HG03565 (cell line): ENCODE measurements around the gene FICD.
"Not testable (repeated sequence)": the region's sequence is repeated elsewhere in the genome, so short reads cannot be mapped to it uniquely, and the experiment has no call there.

Experiments used
- ATAC-seq: cut with Tn5 transposase; IDR thresholded peaks from one replicate; pipeline ENCODE4 v1.9.1; 2021; ENCODE audit warnings: mild to moderate bottlenecking, moderate library complexity; ENCODE audit not compliant: unreplicated experiment

FICD gene

DNA sequence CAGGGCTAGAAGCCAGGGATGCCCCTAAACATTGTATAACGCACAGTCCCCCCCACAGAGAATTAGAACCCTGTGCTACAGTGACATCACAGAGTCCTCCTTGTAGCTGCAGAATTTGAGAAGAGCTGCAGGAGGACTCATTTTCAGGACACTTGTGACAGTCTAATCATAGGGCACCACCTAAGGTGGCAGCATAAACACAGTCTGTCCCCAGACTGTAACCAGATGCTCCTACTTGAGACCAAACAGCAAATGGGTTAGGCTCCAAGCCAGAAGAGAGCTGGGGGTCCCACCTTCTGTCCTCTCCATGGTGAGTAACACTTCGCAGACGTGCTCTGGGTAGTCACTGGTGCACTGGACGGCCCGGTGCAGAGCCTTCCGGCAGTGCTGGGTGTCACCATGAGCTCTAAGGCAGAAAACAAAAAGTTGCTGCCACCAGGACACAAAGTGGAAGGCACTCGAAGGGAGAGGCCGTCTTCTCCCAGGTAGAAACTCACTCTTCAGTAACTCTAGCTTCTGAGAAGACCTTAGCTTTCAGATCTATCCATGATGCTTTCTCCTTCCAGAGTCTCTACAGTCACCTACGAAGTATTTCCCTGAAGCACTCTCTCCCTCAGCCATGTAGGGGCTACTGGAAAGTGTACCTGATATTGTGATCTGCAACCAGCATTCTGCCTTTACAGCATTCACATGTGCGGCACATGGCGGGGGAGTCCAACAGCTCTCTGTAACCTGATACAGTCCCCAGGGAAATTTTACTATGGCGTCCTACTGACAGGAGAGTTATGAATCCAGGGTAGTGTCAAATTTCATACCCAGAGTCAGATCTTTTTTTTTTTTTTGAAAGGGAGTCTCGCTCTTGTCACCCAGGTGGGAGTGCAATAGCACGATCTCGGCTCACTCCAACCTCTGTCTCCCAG lies 17.1 kb downstream of the FICD start:
- no peak for ATAC-seq

DNA sequence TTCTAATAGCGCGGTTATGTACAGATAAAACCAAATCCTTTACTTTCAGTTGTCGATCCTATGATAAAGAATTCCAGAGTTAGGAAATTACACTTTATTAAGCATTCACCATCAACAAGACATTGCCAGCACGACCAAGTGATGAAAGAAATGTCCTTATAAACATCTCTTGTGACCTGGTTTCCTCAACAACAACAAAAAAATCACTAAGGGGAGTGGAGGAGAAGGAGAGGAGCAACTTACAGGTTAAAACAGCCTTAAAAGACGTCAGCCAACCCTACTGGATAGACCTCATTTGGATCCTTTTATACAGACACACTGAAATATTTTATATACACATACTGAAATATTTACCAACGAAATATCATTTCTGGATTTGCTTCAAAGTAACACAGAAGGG lies 23.1 kb downstream of the FICD start:
- ATAC-seq, result no peak

DNA sequence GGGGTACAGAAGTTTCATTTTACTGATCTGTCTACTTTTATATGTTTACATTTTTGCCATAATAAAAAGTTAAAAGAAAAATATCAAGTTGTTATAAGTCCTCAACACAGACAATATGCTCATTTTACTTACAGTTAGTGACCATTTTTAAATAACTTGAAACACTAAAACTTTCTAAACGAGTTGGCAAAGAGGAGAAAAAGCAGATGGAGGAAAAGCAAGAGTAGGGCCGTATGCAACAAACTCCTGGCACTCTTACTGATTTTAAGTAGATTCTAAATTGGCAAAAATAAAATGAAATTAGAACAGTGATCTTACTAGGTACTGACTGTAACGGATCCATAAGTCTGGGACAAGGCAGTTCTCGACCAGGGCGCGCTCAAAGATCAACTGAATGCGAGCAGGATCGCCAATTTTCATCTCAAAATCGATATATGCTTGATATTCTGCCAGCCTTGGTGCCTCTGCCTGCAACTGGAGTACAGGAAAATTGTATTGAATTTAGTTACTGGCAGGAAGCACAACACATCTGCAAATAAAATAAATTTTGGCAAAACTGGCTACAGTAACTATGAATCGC lies 23.6 kb downstream of the FICD start:
- ATAC-seq, result no peak

DNA sequence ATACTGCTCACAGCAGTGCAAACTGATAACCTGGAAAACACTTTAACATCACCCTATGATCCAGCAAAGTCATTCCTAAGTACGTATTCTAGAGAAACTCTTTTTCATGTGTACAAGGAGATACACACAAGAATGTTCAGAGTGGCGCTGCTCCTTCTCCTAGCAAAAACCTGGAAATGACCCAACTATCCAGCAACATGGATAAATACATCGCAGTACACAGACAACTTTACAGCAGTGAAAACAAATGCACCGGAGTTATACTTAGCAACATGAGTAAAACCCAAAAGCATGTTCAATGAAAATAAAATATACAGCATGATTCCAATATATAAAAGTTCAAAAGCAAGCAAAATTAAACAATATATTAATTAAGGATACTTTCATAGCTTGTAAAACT lies 27.2 kb downstream of the FICD start:
- ATAC-seq, result no peak

DNA sequence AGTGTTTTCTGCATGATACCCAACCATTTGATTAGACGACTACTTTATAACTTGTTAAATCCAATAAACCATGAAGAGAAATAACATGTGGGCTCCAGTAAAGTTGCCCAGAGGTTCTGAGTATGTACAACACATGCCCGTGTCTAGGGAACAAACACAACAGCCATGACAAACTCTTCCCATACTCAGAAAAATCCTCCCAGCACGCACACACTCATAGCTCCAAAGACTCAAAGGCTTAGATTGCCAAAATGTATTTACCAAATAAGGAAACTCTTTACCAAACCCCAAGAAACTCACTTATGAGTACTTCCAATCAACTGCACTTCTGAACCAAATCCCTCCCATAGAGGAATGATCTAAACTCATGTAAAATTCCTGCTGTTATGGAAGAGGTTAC lies 28.6 kb downstream of the FICD start:
- ATAC-seq, result no peak

DNA sequence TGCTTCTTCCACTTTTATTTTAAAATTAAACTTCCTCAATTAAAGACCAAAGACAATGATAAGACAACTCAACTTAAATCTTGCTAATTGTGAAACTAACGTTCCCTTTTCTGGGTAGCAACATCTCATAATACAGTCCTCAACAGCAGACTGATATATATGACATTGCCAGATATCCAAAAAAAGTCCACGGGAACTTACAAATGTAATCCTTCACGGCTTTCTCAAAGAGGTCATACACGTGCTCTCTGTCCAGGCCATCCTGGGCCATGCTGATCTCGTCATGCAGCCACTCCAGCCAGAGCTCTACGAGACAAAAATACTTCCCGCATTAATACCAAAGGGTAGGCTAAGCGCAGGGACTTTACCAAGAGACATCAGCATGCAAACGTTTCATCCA lies 32.6 kb downstream of the FICD start:
- ATAC-seq, result no peak

DNA sequence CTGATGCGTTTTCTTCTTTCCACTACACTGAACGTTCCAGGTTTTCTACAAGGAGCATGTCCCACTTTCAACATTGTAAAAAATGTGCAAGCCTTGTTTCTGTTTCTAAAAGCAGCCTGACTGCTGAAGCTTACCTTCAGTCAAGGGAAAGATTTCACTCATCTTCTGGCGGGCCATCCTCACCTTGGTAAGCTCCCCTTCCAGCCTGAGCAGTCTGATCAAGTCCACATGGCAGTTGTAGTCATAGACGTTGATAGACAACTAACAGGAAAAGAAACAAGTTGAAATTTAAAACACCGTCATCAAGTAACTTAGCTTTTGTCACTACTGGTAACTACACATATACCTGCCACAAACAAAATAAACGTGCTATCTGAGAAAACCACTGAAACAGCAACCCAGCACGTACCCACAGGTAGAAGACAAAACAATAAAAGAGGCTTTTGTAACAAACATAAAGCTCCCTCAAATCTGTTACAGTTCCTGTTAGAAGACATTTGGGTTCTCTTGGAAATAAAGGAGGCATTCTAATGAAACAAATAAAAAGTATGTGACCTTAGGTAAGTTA lies 34.0 kb downstream of the FICD start:
- ATAC-seq, result no peak

DNA sequence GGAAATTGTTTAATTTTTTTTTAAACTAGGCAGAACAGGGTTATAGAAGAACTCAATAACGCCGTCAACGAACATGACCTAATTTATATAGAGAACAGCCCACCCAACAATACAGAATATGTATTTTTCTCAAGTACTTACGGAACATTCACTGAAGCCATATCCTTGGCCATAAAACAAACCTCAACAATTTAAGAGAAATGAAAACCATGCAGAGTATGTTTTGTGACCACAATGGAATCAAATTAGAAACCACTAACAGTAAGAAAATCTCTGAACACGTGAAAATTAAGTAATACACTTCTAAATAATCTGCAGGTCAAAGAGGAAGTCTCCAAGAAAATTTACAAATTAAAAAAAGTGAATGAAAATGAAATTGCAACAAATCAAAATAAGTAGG lies 36.5 kb downstream of the FICD start:
- no peak for ATAC-seq

DNA sequence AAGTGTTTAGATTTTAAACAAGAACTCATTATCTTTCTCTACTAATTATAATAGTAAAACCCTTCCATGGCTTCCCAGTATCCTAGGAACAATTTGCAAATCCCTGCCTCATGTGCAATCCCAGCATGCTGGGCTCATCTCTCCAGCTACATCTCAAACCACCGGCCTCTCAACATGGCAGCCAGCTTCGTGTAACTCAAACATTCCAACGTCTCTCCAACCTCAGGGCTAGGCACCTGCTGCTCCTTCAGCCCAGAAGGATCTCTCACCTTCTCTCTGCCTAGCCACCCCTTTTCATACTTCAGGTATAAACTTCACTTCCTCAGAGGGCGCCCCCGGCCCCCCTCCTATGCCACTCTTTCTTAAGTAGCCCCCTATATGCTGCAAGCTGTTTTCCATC lies 38.7 kb downstream of the FICD start:
- no peak for ATAC-seq

DNA sequence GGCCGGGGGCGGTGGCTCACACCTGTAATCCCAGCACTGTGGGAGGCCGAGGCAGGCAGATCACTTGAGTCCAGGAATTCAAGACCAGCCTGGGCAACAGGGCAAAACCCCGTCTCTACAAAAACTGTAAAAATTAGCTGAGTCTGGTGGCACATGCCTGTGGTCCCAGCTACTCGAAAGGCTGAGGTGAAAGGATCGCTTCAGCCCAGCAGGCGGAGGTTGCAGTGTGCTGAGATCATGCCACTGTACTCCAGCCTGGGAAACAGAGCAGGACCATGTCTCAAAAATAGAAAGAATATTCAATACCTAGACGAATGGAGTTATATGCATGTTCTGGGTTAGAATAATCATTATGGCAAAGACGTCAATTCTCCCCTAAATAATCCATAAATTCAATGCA lies 40.3 kb downstream of the FICD start:
- ATAC-seq, result not testable (repeated sequence)

DNA sequence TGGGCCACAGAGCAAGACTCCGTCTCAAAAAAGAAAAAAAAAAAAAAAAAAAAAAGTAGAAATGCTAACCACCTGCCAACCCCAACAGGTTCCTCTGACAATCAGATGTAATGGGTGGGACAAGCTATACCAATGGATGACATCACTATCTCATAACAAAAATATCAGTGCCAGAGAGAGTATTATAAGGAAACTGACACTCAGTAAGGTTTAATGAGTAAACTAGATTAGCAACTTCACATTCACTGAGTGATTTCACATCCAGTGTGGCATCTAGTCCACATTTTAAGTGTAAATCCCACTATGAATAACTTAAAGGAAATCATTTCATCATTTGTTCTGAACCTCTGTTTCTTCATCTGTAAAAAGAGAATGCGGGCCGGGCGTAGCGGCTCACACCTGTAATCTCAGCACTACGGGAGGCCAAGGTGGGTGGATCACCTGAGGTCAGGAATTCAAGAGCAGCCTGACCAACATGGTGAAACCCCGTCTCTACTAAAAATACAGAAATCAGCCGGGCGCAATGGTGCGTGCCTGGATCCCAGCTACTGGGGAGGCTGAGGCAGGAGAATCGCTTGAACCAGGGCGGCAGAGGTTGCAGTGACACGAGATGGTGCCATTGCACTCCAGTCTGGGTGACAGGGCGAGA lies 44.1 kb downstream of the FICD start:
- ATAC-seq, result no peak

DNA sequence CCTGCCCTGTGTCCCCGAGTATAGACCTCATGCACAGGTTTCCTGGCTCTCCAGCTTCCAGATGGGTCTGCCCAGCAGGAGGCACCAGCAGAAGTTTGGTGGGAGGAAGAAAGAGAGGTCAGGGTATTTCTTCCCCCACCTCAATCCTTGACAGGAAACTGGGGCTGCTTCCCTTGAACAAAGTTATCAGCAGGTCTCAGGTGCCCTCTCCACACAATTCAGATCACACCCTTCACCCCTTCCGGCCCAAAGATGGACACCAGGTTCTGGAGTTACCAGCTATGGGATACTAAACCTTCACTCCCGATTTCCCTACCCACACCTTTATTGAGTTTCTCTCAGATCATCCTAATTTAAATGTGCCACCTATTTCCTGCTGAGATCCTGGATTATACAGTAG lies 44.7 kb downstream of the FICD start:
- ATAC-seq, result no peak

DNA sequence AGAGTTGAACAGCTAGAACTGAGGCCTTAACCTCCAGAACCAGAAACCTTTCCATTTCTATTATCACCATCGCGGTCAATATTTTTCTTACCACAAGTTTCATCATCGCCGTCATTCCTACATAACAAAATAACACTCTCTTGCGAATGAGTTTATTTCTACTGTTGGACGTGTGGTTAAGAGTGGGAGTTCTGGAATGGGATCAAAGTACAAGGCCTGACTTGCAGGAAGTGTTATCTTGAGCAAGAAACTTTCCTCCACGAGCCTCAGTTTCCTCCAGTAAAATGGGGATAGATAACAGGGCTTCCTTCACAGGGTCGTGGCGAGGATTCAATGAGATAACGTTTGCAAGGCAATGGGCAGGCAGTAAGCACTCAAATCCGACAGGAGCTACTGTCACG lies 45.2 kb downstream of the FICD start:
- no peak for ATAC-seq

DNA sequence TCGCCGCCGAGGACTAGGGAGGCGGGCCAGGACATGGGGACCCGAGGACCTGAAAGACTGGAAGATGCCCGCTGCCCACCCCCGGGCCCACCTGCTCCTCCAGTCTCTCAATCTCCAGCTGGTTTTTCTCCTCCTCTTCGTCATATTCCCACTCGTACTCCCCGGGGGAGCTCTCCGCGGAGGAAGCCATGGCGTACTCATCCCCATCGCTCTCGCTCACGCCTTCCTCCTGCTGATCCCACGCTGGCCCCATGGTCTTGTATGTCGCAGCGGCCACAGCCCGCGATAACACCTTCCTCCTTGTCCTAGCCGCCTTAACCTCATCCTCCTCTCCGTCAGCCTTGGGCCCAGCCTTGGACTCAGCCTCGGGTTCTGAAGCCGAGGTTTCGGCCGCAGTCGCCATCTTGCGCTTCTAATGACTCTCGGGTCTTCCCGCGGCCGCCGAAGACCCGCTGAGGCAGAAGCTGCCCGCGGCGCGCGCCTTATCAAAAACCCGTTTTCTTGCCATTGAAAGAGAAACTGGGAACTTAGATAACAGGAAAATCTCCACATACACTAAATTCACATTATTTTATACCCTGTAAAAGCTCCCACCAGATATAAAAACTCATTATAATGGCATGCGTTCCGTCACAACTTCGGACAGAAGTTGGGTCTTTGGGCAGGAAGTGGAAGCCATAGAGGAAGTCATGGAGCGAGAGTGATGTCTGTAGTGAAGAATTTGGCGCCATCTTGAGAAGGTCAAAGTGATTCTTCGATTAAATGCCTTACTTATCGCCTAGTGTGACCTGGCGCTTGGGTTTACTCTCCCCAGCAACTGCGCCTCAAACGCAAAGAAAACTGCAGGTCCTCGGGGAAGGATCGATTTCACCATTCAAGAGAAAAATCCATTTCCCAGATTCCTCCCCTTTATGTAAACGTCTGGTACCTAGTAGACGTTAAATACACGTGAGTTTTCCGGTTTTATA lies 46.0 kb downstream of the FICD start, which contains the start of gene SART3:
Gene SART3, minus strand, starts transcription at position 422 of the 968 bp plus-strand sequence. Its CDS starts 19 bp downstream, at position 403.
- peak; percentile 28 for ATAC-seq

DNA sequence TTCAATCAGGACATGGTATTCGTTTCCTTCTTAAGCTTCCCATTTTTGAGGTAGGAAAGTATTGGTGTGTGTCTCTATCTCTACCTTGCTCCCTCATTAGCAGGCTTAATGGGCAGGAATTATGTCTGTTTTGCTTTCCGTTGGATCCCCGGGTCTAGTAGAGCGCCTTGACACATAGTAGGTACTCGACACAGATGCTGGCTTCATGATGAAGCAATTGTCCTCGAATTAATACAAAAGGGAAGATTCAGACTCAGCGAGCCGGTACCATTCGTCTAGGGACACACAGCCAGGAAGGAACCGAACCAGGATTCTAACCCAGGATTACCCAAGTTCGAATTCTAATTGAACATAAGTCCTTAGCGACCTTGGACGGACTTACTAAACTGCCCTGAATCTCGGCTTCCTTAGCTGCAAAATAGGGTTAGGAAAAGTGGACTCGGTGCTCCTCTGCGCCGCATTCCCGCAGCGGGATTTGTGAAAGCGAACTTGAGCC lies 46.8 kb downstream of the FICD start:
- no peak for ATAC-seq

DNA sequence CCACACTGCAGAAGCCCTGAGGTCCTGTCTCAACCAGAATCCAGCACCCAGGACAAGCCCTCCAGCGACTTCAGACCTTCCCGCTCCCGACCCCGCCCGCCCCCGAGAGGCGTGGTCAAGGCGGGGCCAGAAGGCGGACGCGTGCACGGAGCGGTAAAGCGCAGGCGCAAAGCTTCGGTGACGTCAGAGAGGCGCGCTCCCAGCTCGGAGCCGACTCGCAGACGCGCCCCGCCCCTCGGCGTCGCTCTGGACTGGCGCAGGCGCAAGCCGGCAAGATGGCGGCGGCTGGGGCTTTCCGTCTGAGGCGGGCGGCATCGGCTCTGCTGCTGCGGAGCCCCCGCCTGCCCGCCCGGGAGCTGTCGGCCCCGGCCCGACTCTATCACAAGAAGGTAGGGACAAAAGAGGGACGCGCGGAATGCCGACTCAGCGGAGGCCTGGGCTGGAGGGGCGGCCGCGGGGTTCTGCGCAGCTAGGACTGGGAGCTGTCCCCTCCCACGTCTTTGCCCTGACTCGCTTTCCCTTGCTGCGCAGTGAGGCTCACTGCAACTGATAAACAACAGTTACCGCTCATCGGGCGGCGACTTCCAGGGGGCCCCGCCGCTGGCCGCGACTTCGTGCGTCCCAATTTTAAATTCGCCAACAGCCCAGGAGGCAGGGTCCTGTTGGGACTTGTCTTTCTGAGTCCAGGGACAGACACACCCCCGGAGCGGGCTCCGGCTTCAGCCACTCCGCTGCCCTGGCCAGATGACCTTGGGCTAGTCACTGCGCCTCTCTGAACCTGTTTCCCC lies 47.5 kb downstream of the FICD start, which contains the start of gene ISCU:
Gene ISCU, plus strand, starts transcription at position 249 of the 788 bp plus-strand sequence. Its CDS starts 27 bp downstream, at position 276.
- peak; percentile 59 for ATAC-seq

DNA sequence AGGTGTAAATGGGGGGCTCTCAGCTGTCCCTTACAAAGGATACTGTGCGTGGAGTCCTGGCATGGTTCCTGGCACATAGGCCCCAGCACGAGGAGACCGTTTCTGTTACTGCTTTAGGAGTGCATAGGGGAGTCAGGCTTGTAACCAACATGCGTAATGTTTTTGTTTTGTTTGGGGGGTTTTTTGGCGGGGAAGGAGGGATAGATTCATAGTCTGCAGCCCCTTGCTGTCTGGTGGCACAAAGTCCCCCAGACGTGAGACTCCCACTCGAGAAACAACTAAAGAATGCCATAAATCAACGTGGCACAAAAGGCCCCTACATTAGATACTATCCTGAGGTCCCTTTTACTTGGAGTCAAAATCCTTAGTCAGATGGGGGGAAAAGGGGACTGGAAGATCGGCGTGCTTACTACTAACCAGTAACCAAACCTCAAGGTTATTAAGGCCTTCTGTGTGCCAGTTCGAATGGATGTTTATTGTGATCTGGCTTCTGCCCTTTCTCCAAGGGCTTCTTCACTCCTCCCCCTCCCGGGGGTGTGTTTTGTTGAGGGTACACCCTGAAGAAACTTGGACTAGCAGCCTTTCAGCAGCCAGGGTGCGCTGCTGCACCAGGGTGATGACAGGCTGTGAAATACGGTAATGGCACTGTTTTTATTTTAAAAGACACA lies 48.2 kb downstream of the FICD start:
- peak; percentile 24 for ATAC-seq

DNA sequence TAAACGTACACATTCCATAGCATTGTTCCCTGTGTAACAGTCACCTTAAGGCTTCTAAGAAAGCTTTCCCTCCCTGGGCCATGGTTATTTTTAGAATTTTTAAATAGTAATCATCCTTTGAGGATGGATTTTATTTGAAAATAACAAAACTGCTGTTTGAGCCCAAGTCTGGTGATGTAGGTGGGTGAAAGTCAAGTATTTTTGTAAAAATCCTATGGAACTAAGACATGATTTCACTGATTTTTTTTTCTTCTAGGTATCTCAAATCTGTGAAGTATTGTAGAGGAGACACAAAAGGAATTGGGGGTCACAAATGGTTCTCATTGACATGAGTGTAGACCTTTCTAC lies 48.7 kb downstream of the FICD start:
- ATAC-seq, result no peak

DNA sequence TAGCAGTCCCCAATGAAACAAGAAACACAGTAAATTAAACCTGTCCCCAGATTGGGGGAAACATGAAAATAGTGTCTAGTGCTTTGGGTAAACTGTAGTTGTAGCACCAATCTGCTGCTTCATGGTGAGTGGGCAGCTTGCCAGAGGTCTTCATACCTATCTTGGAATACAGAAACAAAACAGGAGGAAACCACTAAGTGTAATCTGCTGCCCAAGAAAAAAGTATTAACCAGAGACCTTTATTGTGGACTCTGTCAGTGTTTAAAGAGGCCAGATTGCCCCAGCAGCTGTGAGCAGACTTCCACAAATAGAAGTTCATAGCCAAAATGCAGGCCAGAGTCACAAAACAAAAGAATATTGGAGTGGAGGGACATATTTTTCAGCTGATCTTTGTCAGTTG lies 49.6 kb downstream of the FICD start:
- no peak for ATAC-seq
